ENCODE measurements around the gene CHSY3. TPM values are rescaled to one million over a fixed set of nuclear protein-coding genes. Genes with fewer than 3 reads are reported as not detected.

Gene CHSY3
- total and polyA plus RNA-seq, 3 donors from 2014 or later = 1.3 to 4.8 (median 2.4) TPM

DNA sequence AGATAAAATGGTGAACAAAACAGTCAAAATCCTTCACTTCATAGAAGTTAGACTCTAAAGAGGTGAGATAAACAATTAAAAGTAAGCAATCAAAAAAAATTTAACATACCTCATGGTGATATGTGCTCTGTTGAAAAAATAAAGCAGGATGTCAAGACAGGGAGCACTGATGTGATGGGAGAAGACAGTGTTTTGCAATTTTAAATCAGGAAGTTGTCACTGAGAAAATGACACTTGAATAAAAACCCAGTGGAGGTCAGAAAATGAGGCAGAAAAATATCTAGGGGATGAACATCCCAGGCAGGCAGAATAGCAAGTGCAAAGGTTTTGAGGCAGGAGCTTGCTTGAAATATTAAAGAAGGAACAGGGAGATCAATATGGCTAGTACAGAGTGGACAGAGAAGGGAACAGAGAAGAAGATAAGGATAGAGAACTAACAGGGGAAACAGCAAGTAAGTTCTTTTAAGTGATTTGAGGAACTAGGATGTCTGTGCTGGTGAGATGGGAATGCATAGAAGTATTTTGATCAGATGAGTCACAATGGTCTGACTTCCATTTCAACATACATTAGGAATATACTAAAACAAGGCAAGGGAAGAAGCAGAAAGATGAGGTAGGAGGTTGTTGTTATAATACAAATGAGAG is 130.4 kb downstream of the CHSY3 start:
- H3K36me3 ChIP-seq (ENCODE audit: low read depth, missing control alignments) = no peaks in the 10 kb centered on the region
- no peak for DNase-seq
- no peak overlapping the region for H3K4me3 ChIP-seq
- no peak for TF ChIP-seq POLR2A (IDR thresholded peaks at IDR 0.05)
- TF ChIP-seq, protein P1, sequence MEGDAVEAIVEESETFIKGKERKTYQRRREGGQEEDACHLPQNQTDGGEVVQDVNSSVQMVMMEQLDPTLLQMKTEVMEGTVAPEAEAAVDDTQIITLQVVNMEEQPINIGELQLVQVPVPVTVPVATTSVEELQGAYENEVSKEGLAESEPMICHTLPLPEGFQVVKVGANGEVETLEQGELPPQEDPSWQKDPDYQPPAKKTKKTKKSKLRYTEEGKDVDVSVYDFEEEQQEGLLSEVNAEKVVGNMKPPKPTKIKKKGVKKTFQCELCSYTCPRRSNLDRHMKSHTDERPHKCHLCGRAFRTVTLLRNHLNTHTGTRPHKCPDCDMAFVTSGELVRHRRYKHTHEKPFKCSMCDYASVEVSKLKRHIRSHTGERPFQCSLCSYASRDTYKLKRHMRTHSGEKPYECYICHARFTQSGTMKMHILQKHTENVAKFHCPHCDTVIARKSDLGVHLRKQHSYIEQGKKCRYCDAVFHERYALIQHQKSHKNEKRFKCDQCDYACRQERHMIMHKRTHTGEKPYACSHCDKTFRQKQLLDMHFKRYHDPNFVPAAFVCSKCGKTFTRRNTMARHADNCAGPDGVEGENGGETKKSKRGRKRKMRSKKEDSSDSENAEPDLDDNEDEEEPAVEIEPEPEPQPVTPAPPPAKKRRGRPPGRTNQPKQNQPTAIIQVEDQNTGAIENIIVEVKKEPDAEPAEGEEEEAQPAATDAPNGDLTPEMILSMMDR (IDR thresholded peaks at IDR 0.05) = no peak
- no peaks in the 10 kb centered on the region for H3K4me1 ChIP-seq
- H3K27me3 ChIP-seq = no peaks in the 10 kb centered on the region
- no peak overlapping the region for H3K27ac ChIP-seq
- intact Hi-C loops (cut with DNase I; ENCODE audit: low total_unique reads) = no loop called here
- H3K9me3 ChIP-seq = no peaks in the 10 kb centered on the region

DNA sequence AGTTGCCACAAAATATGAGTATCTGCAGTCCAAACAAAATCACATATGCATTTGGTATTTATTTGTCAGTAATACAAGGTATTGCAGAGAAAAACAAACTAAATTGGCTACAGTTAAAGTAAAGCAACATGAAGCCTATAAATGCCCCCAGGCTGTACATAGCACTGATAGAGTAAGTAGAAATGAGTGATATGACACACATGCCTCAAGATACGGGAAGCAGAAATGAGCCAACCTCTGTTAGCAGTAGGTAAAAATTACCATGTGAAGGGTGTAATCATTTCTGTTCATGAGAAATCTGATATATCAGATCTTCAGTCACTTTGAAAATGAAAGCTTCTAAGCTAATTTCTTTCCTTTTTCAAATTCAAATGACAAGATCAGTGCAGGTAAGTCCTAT is 131.1 kb downstream of the CHSY3 start:
- Histone ChIP-seq H3K36me3 (ENCODE audit: low read depth, missing control alignments) (no peaks in the 10 kb centered on the region), H3K27ac (no peak overlapping the region)

DNA sequence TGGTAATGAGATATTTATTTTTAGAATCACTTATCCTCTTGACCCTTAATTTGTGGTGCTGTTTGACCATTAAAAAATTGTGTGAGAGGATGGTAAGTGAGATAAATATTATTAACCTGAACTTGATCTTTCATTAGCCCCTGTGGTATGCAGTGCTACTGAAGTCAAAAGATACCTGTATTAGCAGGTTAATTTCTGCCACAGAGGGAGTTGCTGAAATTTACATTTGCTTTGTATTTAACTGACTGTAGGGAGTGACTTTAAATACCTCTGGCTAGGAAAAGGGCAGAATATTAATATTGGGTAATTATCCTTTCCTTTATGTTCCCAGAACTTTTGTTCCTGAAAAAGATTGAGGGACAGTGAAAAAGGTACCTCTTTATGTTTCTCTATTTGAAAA is 133.6 kb downstream of the CHSY3 start:
- TF ChIP-seq POLR2A (IDR thresholded peaks at IDR 0.05) = no peak
- TF ChIP-seq, protein P1 (IDR thresholded peaks at IDR 0.05) = no peak
- no peak for DNase-seq
- Histone ChIP-seq H3K27ac (no peak overlapping the region), H3K4me1 (no peaks in the 10 kb centered on the region), H3K36me3 (ENCODE audit: low read depth, missing control alignments) (no peaks in the 10 kb centered on the region), H3K4me3 (no peak overlapping the region), H3K9me3 (no peaks in the 10 kb centered on the region), H3K27me3 (no peaks in the 10 kb centered on the region)
- intact Hi-C loops (cut with DNase I; ENCODE audit: low total_unique reads) = no loop called here

More for the DNA sequence above, 131.1 kb downstream of the CHSY3 start:
- no peaks in the 10 kb centered on the region for H3K4me1 ChIP-seq
- H3K9me3 ChIP-seq = no peaks in the 10 kb centered on the region
- TF ChIP-seq, protein P1 (IDR thresholded peaks at IDR 0.05) = no peak
- 90 to 93% methylated on average over 1 of the region's 1 CpG for WGBS, 2 donors
- no peaks in the 10 kb centered on the region for H3K27me3 ChIP-seq
- intact Hi-C loops (cut with DNase I; ENCODE audit: low total_unique reads) = no loop called here
- H3K4me3 ChIP-seq = no peak overlapping the region
- DNase-seq = no peak

DNA sequence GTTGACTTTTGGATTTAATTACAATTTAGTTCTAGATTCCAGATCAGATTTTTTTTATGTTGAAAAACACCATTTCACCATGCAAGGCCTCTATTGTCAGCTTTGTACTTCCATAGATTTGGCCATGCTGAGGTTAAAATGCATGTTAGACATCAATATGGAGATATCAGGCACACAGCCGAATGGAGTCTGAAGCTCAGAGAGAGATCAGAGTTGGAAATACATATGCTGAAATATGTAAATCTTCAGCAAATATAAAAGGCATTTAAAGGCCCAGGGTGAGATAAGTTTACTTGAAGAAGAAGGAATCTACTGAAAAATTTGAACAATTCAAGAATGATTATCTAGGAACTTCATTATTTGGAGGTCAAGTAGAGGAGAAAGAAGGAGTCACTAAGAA is 139.6 kb downstream of the CHSY3 start:
- Histone ChIP-seq H3K27ac (no peak overlapping the region), H3K36me3 (ENCODE audit: low read depth, missing control alignments) (no peaks in the 10 kb centered on the region), H3K4me1 (no peaks in the 10 kb centered on the region), H3K4me3 (no peak overlapping the region), H3K27me3 (no peaks in the 10 kb centered on the region), H3K9me3 (no peaks in the 10 kb centered on the region)
- WGBS, 2 donors = 80 to 91% methylated on average over 1 of the region's 1 CpG
- TF ChIP-seq, protein P1 (IDR thresholded peaks at IDR 0.05) = no peak
- no peak for TF ChIP-seq POLR2A (IDR thresholded peaks at IDR 0.05)
- DNase-seq = no peak
- intact Hi-C loops (cut with DNase I; ENCODE audit: low total_unique reads) = no loop called here

DNA sequence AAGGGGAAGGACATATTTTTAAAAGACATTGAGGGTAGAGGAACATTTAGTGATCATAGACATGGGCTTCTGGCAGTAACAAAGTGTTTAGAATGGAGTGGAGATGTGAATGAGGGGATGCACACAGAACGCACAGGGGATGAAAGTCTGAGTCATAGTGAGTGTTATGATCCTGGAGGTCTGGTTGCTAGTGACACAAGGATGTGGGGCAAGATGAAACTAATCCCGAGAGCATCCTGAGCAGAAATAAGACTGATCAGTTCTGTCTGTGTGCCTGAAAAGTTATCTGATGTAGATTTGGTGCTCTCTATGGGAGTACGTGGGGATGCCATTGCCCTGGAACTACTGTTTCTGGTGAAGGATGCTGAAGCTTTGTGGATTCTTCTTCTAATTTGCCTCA is 141.1 kb downstream of the CHSY3 start:
- no peaks in the 10 kb centered on the region for H3K9me3 ChIP-seq
- no peaks in the 10 kb centered on the region for H3K36me3 ChIP-seq (ENCODE audit: low read depth, missing control alignments)
- 79 to 81% methylated on average over 3 of the region's 3 CpGs for WGBS, 2 donors
- H3K27me3 ChIP-seq = no peaks in the 10 kb centered on the region
- H3K27ac ChIP-seq = no peak overlapping the region
- DNase-seq = no peak
- H3K4me1 ChIP-seq = no peaks in the 10 kb centered on the region
- TF ChIP-seq, protein P1 (IDR thresholded peaks at IDR 0.05) = no peak
- TF ChIP-seq POLR2A (IDR thresholded peaks at IDR 0.05) = no peak
- intact Hi-C loops (cut with DNase I; ENCODE audit: low total_unique reads) = no loop called here
- H3K4me3 ChIP-seq = no peak overlapping the region
